ENCODE results near the gene CLCN7. TPM values are rescaled to one million over a fixed set of nuclear protein-coding genes. Genes with fewer than 3 reads are reported as not detected.

The CLCN7 gene
- total RNA-seq, 1 donor from 2014 or later = 45.3 TPM

- Histone ChIP-seq H3K27me3 (ENCODE audit: low read depth) (no peaks in the 10 kb centered on the region), H3K9me3 (replicated peaks) (no peaks in the 10 kb centered on the region), H3K27ac (replicated peaks) (no peak overlapping the region), H3K36me3 (peaks cover 5% of the 10 kb centered on the region), H3K4me1 (peaks cover 38% of the 10 kb centered on the region), H3K4me3 (no peak overlapping the region)
- DNase-seq = no peak
- intact Hi-C loops (cut with micrococcal nuclease) = no loop called here
- TF ChIP-seq CTCF (IDR thresholded peaks at IDR 0.05; ENCODE audit: borderline replicate concordance) = no peak
Measured at GRCh38 chr16:1466968-1467521, 7.8 kb downstream of the CLCN7 start.

- DNase-seq = no peak
- intact Hi-C loops (cut with micrococcal nuclease) = no loop called here
- Histone ChIP-seq H3K4me3 (no peak overlapping the region), H3K36me3 (peaks cover 12% of the 10 kb centered on the region), H3K27me3 (ENCODE audit: low read depth) (no peaks in the 10 kb centered on the region), H3K27ac (replicated peaks) (no peak overlapping the region), H3K9me3 (replicated peaks) (no peaks in the 10 kb centered on the region), H3K4me1 (peaks cover 29% of the 10 kb centered on the region)
- no peak for TF ChIP-seq CTCF (IDR thresholded peaks at IDR 0.05; ENCODE audit: borderline replicate concordance)
Measured at GRCh38 chr16:1466054-1466453, 8.8 kb downstream of the CLCN7 start.

DNA sequence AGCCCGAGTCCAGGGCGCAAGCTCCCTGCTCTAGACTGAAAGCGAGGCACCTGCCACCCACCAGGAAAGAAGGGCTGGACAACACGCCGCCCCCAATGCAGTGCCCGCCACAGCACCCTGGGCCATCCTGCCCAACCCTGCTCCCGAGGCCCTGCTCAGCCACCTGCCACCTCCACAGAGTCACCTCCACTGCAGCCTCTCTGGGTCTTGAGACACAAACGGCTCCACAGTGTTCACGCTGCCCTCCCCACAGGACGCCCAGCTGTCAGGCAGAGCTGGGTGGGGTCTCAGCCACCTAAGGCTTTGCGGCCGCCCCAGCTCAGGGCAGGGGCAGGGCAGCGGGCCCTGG is 9.3 kb downstream of the CLCN7 start:
- intact Hi-C loops (cut with micrococcal nuclease) = no loop called here
- Histone ChIP-seq H3K27me3 (ENCODE audit: low read depth) (no peaks in the 10 kb centered on the region), H3K4me3 (no peak overlapping the region), H3K27ac (replicated peaks) (no peak overlapping the region), H3K9me3 (replicated peaks) (no peaks in the 10 kb centered on the region), H3K36me3 (peaks cover 17% of the 10 kb centered on the region), H3K4me1 (peaks cover 24% of the 10 kb centered on the region)
- no peak for TF ChIP-seq CTCF (IDR thresholded peaks at IDR 0.05; ENCODE audit: borderline replicate concordance)
- no peak for DNase-seq

- Histone ChIP-seq H3K9me3 (replicated peaks) (no peaks in the 10 kb centered on the region), H3K27me3 (ENCODE audit: low read depth) (no peaks in the 10 kb centered on the region), H3K4me1 (peaks cover 19% of the 10 kb centered on the region), H3K4me3 (no peak overlapping the region), H3K27ac (replicated peaks) (no peak overlapping the region), H3K36me3 (peaks cover 22% of the 10 kb centered on the region)
- no peak for DNase-seq
- intact Hi-C loops (cut with micrococcal nuclease) = no loop called here
- TF ChIP-seq CTCF (IDR thresholded peaks at IDR 0.05; ENCODE audit: borderline replicate concordance) = no peak
Measured at GRCh38 chr16:1464894-1465566, 9.8 kb downstream of the CLCN7 start.

GRCh38 chr16:1464196-1464893 is 10.5 kb downstream of the CLCN7 start:
- Histone ChIP-seq H3K36me3 (peaks cover 24% of the 10 kb centered on the region), H3K27ac (replicated peaks) (no peak overlapping the region), H3K9me3 (replicated peaks) (no peaks in the 10 kb centered on the region), H3K27me3 (ENCODE audit: low read depth) (no peaks in the 10 kb centered on the region), H3K4me1 (peaks cover 16% of the 10 kb centered on the region), H3K4me3 (no peak overlapping the region)
- no peak for TF ChIP-seq CTCF (IDR thresholded peaks at IDR 0.05; ENCODE audit: borderline replicate concordance)
- intact Hi-C loops (cut with micrococcal nuclease) = no loop called here
- DNase-seq = no peak
